Neural cell (in vitro differentiated cells): ENCODE data around the gene NUP54. TPM values are rescaled to one million over a fixed set of nuclear protein-coding genes. Genes with fewer than 3 reads are reported as not detected.

ENCODE experiments used
- H2AFZ ChIP-seq: fragments of 200-600, 300-800 bp; sonication (generic), shearing (Covaris generic); 2 replicates; pipeline ENCODE4 v1.6.0; 2014; ENCODE audit warnings: low read depth, mild to moderate bottlenecking, antibody characterized with exemption, low read length, moderate library complexity
- H3F3A ChIP-seq: fragments of 200-600 bp; shearing (Covaris generic); 2 replicates; pipeline ENCODE4 v1.6.1; 2016; ENCODE audit warnings: mild to moderate bottlenecking, moderate library complexity, mixed read lengths, antibody characterized with exemption, low read length; ENCODE audit not compliant: insufficient read depth, poor library complexity, severe bottlenecking
- H3K27ac ChIP-seq: fragments of 200-600, 300-800 bp; sonication (generic), shearing (Covaris generic); 2 replicates; pipeline ENCODE4 v1.5.1; 2014; ENCODE audit warnings: mild to moderate bottlenecking, low read length, moderate library complexity
- H3K27me3 ChIP-seq: fragments of 300-800, 200-600 bp; sonication (generic), shearing (Covaris generic); 2 replicates; pipeline ENCODE4 v1.6.0; 2014; ENCODE audit warnings: mild to moderate bottlenecking, low read depth, low read length, moderate library complexity; ENCODE audit not compliant: insufficient read depth
- H3K36me3 ChIP-seq: fragments of 300-800, 200-600 bp; sonication (generic), shearing (Covaris generic); 2 replicates; pipeline ENCODE4 v1.5.1; 2014; ENCODE audit warnings: mild to moderate bottlenecking, antibody characterized with exemption, low read length, moderate library complexity; ENCODE audit not compliant: insufficient read depth
- H3K4me2 ChIP-seq: fragments of 300-800, 200-600 bp; sonication (generic), shearing (Covaris generic); 2 replicates; pipeline ENCODE4 v1.6.0; 2014; ENCODE audit warnings: mild to moderate bottlenecking, low read length
- H3K4me3 ChIP-seq: fragments of 300-800, 200-600 bp; sonication (generic), shearing (Covaris generic); 2 replicates; pipeline ENCODE4 v1.5.1; 2014; ENCODE audit warnings: mild to moderate bottlenecking, low read length, moderate library complexity
- H3K79me2 ChIP-seq: fragments of 200-600 bp; shearing (Covaris generic); replicated peaks from 2 replicates; pipeline ENCODE4 v1.6.0; 2014; ENCODE audit warnings: mild to moderate bottlenecking, low read length, moderate library complexity; ENCODE audit not compliant: insufficient read depth
- H3K9ac ChIP-seq: fragments of 300-800, 200-600 bp; sonication (generic), shearing (Covaris generic); 2 replicates; pipeline ENCODE4 v1.6.1; 2016; ENCODE audit warnings: mild to moderate bottlenecking, low read length, mixed read lengths
- H3K9me2 ChIP-seq: fragments of 200-600 bp; shearing (Covaris generic); 2 replicates; pipeline ENCODE4 v1.6.1; 2016; ENCODE audit warnings: mild to moderate bottlenecking, low read length, mixed read lengths; ENCODE audit not compliant: insufficient read depth
- H3K9me3 ChIP-seq: fragments of 200-600, 300-800 bp; sonication (generic), shearing (Covaris generic); 2 replicates; pipeline ENCODE4 v1.6.1; 2016; ENCODE audit warnings: mild to moderate bottlenecking, mixed run types, low read length, moderate library complexity, mixed read lengths
- H4K20me1 ChIP-seq: fragments of 200-600 bp; shearing (Covaris generic); 2 replicates; pipeline ENCODE4 v1.6.1; 2016; ENCODE audit warnings: mild to moderate bottlenecking, mixed run types; ENCODE audit not compliant: insufficient read depth
- EP300 ChIP-seq: fragments of 450-650 bp; conservative IDR thresholded peaks from 2 replicates; pipeline ENCODE4 v1.6.1; 2014; ENCODE audit warnings: antibody characterized with exemption, mild to moderate bottlenecking, moderate library complexity; ENCODE audit not compliant: poor library complexity, severe bottlenecking
- EZH2 ChIP-seq: fragments of 200-600, 300-800 bp; shearing (Covaris generic), sonication (generic); IDR thresholded peaks from 2 replicates; pipeline ENCODE4 v1.6.1; 2014; ENCODE audit warnings: antibody characterized with exemption, low read length, borderline replicate concordance, mild to moderate bottlenecking; ENCODE audit not compliant: insufficient read depth, poor library complexity, severe bottlenecking
- MXI1 ChIP-seq: fragments of 450-650 bp; conservative IDR thresholded peaks from 2 replicates; pipeline ENCODE4 v1.6.1; 2014; ENCODE audit warnings: antibody characterized with exemption, mild to moderate bottlenecking; ENCODE audit not compliant: poor library complexity, severe bottlenecking
- POLR2AphosphoS5 ChIP-seq: IDR thresholded peaks from 2 replicates; pipeline ENCODE4 v1.6.1; 2012
- RAD21 ChIP-seq: fragments of 450-650 bp; conservative IDR thresholded peaks from 2 replicates; pipeline ENCODE4 v1.6.1; 2014; ENCODE audit warnings: antibody characterized with exemption, mild to moderate bottlenecking, moderate library complexity
- SMC3 ChIP-seq: fragments of 450-650 bp; conservative IDR thresholded peaks from 2 replicates; pipeline ENCODE4 v1.6.1; 2014; ENCODE audit warnings: antibody characterized with exemption, mild to moderate bottlenecking, moderate library complexity; ENCODE audit not compliant: poor library complexity
- TAF1 ChIP-seq: IDR thresholded peaks from 2 replicates; pipeline ENCODE4 v1.6.1; 2012; ENCODE audit warnings: low read depth
- polyA plus RNA-seq: library from polyadenylated mRNA; depleted of rRNA; stranded (reverse); fragments of >200 nt; gene quantifications from 2 replicates; pipeline ENCODE4 v1.2.3, GENCODE V29; 2014
- TF ChIP-seq, protein P1 (sequence below): IDR thresholded peaks from 2 replicates; pipeline ENCODE4 v1.6.1; 2012; ENCODE audit warnings: borderline replicate concordance
- TF ChIP-seq, protein P2 (sequence below): fragments of 450-650 bp; IDR thresholded peaks from 2 replicates; pipeline ENCODE4 v1.5.1; 2014; ENCODE audit warnings: antibody characterized with exemption, mild to moderate bottlenecking, moderate library complexity; ENCODE audit not compliant: poor library complexity, severe bottlenecking

The NUP54 gene
- polyA plus RNA-seq, 1 donor from 2014 or later, result 103 TPM

DNA sequence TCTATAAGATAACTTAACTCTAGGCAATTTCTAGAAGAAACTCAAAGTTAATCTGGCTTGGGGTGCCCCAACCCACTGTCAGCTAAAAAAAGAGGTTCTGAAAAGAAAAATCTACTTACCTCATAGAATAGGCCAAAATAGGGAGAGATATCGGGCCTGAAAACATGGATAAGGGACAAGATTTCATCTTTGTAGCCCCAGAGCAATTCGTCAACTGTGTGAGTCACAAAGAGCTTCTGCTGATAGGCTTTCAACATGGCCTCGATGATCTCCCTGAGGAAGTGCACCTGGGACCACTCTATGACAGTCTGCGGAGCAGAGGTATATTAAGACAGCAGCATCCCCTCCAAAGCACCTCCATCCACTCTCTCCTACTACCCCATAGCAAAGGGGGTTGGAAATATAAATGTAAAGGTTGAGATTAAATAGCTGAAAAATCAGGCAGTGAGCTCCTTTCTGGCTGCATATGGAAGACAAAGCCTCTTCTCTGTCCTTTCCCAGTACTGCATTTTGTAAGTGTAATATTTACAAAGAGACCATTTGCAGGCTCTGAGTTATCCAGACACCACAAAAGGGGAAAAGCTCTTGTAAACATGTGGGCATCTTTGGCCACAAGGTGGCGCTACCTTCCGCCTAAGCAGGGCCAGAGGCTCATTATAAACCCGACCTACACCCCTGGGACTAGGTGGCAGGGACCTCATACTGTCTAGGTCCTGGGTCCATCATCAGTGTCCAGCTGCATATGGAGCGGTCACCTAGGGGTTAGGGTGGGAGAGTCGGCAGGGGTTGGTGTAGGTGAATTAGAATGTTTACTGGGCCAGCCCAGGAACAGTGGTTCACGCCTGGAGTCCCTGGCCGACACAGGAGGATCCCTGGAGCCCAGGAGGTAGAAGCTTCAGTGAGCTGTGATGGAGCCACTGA lies 31.5 kb upstream of the NUP54 start:
- H3K9me2 ChIP-seq, result no peaks in the 10 kb centered on the region
- no peaks in the 10 kb centered on the region for H3F3A ChIP-seq
- no peak overlapping the region for H3K9ac ChIP-seq
- H3K36me3 ChIP-seq, result peaks cover 4% of the 10 kb centered on the region
- H3K79me2 ChIP-seq, result no peaks in the 10 kb centered on the region
- no peaks in the 10 kb centered on the region for H3K27me3 ChIP-seq
- no peaks in the 10 kb centered on the region for H4K20me1 ChIP-seq
- no peak overlapping the region for H2AFZ ChIP-seq
- H3K27ac ChIP-seq, result no peak overlapping the region
- no peaks in the 10 kb centered on the region for H3K9me3 ChIP-seq
- TF ChIP-seq RAD21 (peak; percentile 51), EZH2 (no peak), TAF1 (no peak), SMC3 (peak; percentile 51)
- TF ChIP-seq, protein P1, sequence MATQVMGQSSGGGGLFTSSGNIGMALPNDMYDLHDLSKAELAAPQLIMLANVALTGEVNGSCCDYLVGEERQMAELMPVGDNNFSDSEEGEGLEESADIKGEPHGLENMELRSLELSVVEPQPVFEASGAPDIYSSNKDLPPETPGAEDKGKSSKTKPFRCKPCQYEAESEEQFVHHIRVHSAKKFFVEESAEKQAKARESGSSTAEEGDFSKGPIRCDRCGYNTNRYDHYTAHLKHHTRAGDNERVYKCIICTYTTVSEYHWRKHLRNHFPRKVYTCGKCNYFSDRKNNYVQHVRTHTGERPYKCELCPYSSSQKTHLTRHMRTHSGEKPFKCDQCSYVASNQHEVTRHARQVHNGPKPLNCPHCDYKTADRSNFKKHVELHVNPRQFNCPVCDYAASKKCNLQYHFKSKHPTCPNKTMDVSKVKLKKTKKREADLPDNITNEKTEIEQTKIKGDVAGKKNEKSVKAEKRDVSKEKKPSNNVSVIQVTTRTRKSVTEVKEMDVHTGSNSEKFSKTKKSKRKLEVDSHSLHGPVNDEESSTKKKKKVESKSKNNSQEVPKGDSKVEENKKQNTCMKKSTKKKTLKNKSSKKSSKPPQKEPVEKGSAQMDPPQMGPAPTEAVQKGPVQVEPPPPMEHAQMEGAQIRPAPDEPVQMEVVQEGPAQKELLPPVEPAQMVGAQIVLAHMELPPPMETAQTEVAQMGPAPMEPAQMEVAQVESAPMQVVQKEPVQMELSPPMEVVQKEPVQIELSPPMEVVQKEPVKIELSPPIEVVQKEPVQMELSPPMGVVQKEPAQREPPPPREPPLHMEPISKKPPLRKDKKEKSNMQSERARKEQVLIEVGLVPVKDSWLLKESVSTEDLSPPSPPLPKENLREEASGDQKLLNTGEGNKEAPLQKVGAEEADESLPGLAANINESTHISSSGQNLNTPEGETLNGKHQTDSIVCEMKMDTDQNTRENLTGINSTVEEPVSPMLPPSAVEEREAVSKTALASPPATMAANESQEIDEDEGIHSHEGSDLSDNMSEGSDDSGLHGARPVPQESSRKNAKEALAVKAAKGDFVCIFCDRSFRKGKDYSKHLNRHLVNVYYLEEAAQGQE, result no peak
- TF ChIP-seq, protein P2, sequence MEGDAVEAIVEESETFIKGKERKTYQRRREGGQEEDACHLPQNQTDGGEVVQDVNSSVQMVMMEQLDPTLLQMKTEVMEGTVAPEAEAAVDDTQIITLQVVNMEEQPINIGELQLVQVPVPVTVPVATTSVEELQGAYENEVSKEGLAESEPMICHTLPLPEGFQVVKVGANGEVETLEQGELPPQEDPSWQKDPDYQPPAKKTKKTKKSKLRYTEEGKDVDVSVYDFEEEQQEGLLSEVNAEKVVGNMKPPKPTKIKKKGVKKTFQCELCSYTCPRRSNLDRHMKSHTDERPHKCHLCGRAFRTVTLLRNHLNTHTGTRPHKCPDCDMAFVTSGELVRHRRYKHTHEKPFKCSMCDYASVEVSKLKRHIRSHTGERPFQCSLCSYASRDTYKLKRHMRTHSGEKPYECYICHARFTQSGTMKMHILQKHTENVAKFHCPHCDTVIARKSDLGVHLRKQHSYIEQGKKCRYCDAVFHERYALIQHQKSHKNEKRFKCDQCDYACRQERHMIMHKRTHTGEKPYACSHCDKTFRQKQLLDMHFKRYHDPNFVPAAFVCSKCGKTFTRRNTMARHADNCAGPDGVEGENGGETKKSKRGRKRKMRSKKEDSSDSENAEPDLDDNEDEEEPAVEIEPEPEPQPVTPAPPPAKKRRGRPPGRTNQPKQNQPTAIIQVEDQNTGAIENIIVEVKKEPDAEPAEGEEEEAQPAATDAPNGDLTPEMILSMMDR, result peak; percentile 63
- H3K4me3 ChIP-seq, result no peak overlapping the region
- no peak overlapping the region for H3K4me2 ChIP-seq

DNA sequence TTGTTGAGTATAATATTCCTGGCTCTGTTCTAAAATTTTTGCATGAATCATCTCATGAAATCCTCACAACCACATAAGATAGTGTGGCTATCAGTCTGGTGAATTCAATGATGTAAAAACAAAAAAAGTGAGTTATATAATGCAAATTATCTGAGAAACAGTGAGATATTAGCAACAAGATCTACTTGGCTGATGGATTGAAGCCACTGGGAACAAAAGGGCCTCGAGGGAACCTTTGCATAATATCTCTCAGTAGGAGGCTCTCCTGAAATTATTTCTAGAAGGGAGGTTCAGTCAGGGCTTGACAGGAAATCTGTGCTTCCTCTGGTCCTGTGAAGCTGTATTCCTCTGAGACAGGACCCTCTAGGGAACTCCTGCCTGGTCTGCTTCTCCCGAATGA lies 30.1 kb upstream of the NUP54 start:
- Histone ChIP-seq H3K9ac (no peak overlapping the region), H2AFZ (no peak overlapping the region), H3K36me3 (peaks cover 4% of the 10 kb centered on the region), H4K20me1 (no peaks in the 10 kb centered on the region), H3K27me3 (no peaks in the 10 kb centered on the region), H3K4me2 (no peak overlapping the region), H3F3A (no peaks in the 10 kb centered on the region), H3K9me3 (no peaks in the 10 kb centered on the region), H3K79me2 (no peaks in the 10 kb centered on the region), H3K4me3 (no peak overlapping the region), H3K27ac (no peak overlapping the region), H3K9me2 (no peaks in the 10 kb centered on the region)
- TF ChIP-seq TAF1, result no peak
- TF ChIP-seq EP300, result no peak
- no peak for TF ChIP-seq MXI1
- TF ChIP-seq EZH2, result no peak
- TF ChIP-seq, protein P2, result no peak
- TF ChIP-seq SMC3, result no peak
- no peak for TF ChIP-seq RAD21
- TF ChIP-seq POLR2AphosphoS5, result no peak
- TF ChIP-seq, protein P1, result no peak
